ENCODE results near the gene ST6GALNAC3.

GRCh38 chr1:76620371-76620770 is 545.8 kb downstream of the ST6GALNAC3 start:
- TF ChIP-seq FOXM1 (IDR thresholded peaks at IDR 0.05; ENCODE audit: borderline replicate concordance): no peak
- no peak for TF ChIP-seq BHLHE40 (IDR thresholded peaks at IDR 0.05; ENCODE audit: borderline replicate concordance)
- TF ChIP-seq, protein P1, sequence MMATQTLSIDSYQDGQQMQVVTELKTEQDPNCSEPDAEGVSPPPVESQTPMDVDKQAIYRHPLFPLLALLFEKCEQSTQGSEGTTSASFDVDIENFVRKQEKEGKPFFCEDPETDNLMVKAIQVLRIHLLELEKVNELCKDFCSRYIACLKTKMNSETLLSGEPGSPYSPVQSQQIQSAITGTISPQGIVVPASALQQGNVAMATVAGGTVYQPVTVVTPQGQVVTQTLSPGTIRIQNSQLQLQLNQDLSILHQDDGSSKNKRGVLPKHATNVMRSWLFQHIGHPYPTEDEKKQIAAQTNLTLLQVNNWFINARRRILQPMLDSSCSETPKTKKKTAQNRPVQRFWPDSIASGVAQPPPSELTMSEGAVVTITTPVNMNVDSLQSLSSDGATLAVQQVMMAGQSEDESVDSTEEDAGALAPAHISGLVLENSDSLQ (IDR thresholded peaks at IDR 0.05): no peak
- TF ChIP-seq ARNT (IDR thresholded peaks at IDR 0.05): no peak
- no peak for TF ChIP-seq FOXK2 (IDR thresholded peaks at IDR 0.05)
- no peak for TF ChIP-seq SUZ12 (IDR thresholded peaks at IDR 0.05)
- no peak for TF ChIP-seq SP1 (IDR thresholded peaks at IDR 0.05)
- TF ChIP-seq TARDBP (IDR thresholded peaks at IDR 0.05): no peak
- no peak for TF ChIP-seq ELF4 (IDR thresholded peaks at IDR 0.05)
- no peak for TF ChIP-seq ZNF384 (IDR thresholded peaks at IDR 0.05)
- no peak for TF ChIP-seq LEF1 (IDR thresholded peaks at IDR 0.05; ENCODE audit: borderline replicate concordance)
- no peak for TF ChIP-seq HDGF (IDR thresholded peaks at IDR 0.05; ENCODE audit: borderline replicate concordance)

Data from HEK293T (cell line).